Measurements from ENCODE around the gene NCR3LG1.

GRCh38 chr11:17387254-17387653, 35.7 kb downstream of the NCR3LG1 start:
- TF ChIP-seq POLR2AphosphoS5 (IDR thresholded peaks at IDR 0.05; ENCODE audit: low read depth, low read length), result no peak
- no peak for TF ChIP-seq REST (IDR thresholded peaks at IDR 0.05; ENCODE audit: insufficient read depth in 1 of 2, low read depth in 2 of 2, low read length in 2 of 2)
- TF ChIP-seq SIN3A (IDR thresholded peaks at IDR 0.05; ENCODE audit: borderline replicate concordance, insufficient read depth, low read length), result no peak
